ENCODE results near the gene SPTBN4. TPM values are rescaled to one million over a fixed set of nuclear protein-coding genes. Genes with fewer than 3 reads are reported as not detected.

The SPTBN4 gene
- total RNA-seq, 4 donors from 2014 or later, result 0.30 to 1.2 (median 0.71) TPM

GRCh38 chr19:40507892-40508291 lies 41.1 kb downstream of the SPTBN4 start:
- Histone ChIP-seq H3K4me3 (no peak overlapping the region), H3K9me3 (no peaks in the 10 kb centered on the region), H3K27me3 (peaks cover 9% of the 10 kb centered on the region), H3K27ac (no peak overlapping the region), H3K4me1 (peaks cover 6% of the 10 kb centered on the region), H3K36me3 (no peaks in the 10 kb centered on the region)
- TF ChIP-seq POLR2AphosphoS5 (IDR thresholded peaks at IDR 0.05) (no peak), POLR2A (IDR thresholded peaks at IDR 0.05) (no peak), EP300 (IDR thresholded peaks at IDR 0.05) (no peak), CTCF (IDR thresholded peaks at IDR 0.05) (no peak)
- WGBS, result 57% methylated on average over 2 of the region's 2 CpGs
- DNase-seq (ENCODE audit: low spot score in 2 of 2), result no peak

- no peak for TF ChIP-seq POLR2A (IDR thresholded peaks at IDR 0.05)
- TF ChIP-seq CTCF (IDR thresholded peaks at IDR 0.05), result no peak
- no peak for TF ChIP-seq POLR2AphosphoS5 (IDR thresholded peaks at IDR 0.05)
- TF ChIP-seq EP300 (IDR thresholded peaks at IDR 0.05), result no peak
- H3K27ac ChIP-seq, result no peak overlapping the region
- no peaks in the 10 kb centered on the region for H3K9me3 ChIP-seq
- 76% methylated on average over 8 of the region's 8 CpGs for WGBS
- peaks cover 10% of the 10 kb centered on the region for H3K4me1 ChIP-seq
- H3K4me3 ChIP-seq, result no peak overlapping the region
- DNase-seq (ENCODE audit: low spot score in 2 of 2), result no peak
- H3K36me3 ChIP-seq, result no peaks in the 10 kb centered on the region
- peaks cover 18% of the 10 kb centered on the region for H3K27me3 ChIP-seq
Observed at GRCh38 chr19:40508739-40509260, 42.0 kb downstream of the SPTBN4 start.

- DNase-seq (ENCODE audit: low spot score in 2 of 2), result no peak
- 93% methylated on average over 7 of the region's 7 CpGs for WGBS
- H3K36me3 ChIP-seq, result no peaks in the 10 kb centered on the region
- no peaks in the 10 kb centered on the region for H3K9me3 ChIP-seq
- no peak overlapping the region for H3K27ac ChIP-seq
- H3K4me3 ChIP-seq, result no peak overlapping the region
- H3K4me1 ChIP-seq, result peaks cover 10% of the 10 kb centered on the region
- TF ChIP-seq EP300 (IDR thresholded peaks at IDR 0.05) (no peak), POLR2AphosphoS5 (IDR thresholded peaks at IDR 0.05) (no peak), CTCF (IDR thresholded peaks at IDR 0.05) (no peak), POLR2A (IDR thresholded peaks at IDR 0.05) (no peak)
- peaks cover 27% of the 10 kb centered on the region for H3K27me3 ChIP-seq
Observed at GRCh38 chr19:40510526-40511115, 43.8 kb downstream of the SPTBN4 start.

- H3K4me1 ChIP-seq, result peaks cover 10% of the 10 kb centered on the region
- H3K36me3 ChIP-seq, result no peaks in the 10 kb centered on the region
- no peak overlapping the region for H3K27ac ChIP-seq
- H3K4me3 ChIP-seq, result no peak overlapping the region
- TF ChIP-seq CTCF (IDR thresholded peaks at IDR 0.05) (no peak), EP300 (IDR thresholded peaks at IDR 0.05) (no peak), POLR2A (IDR thresholded peaks at IDR 0.05) (no peak), POLR2AphosphoS5 (IDR thresholded peaks at IDR 0.05) (no peak)
- WGBS, result 88% methylated on average over 6 of the region's 6 CpGs
- no peaks in the 10 kb centered on the region for H3K9me3 ChIP-seq
- no peak for DNase-seq (ENCODE audit: low spot score in 2 of 2)
- H3K27me3 ChIP-seq, result peaks cover 27% of the 10 kb centered on the region
Observed at GRCh38 chr19:40511487-40511886, 44.7 kb downstream of the SPTBN4 start.

GRCh38 chr19:40512110-40512472 lies 45.3 kb downstream of the SPTBN4 start:
- WGBS, result no CpG with 5 or more reads among the region's 1 CpG
- H3K27ac ChIP-seq, result no peak overlapping the region
- H3K9me3 ChIP-seq, result no peaks in the 10 kb centered on the region
- TF ChIP-seq CTCF (IDR thresholded peaks at IDR 0.05) (no peak), EP300 (IDR thresholded peaks at IDR 0.05) (no peak), POLR2AphosphoS5 (IDR thresholded peaks at IDR 0.05) (no peak)
- no peak for DNase-seq (ENCODE audit: low spot score in 2 of 2)
- H3K4me1 ChIP-seq, result peaks cover 10% of the 10 kb centered on the region
- H3K36me3 ChIP-seq, result no peaks in the 10 kb centered on the region
- H3K4me3 ChIP-seq, result no peak overlapping the region
- peaks cover 27% of the 10 kb centered on the region for H3K27me3 ChIP-seq
